Lower leg skin (tissue), 4 donors: ENCODE data around the gene S100A1. TPM values are rescaled to one million over a fixed set of nuclear protein-coding genes. Genes with fewer than 3 reads are reported as not detected.
"Not testable (repeated sequence)": the region's sequence is repeated elsewhere in the genome, so short reads cannot be mapped to it uniquely, and the experiment has no call there.

ENCODE experiments used
- DNase-seq, 2 donors: peaks; one replicate each; pipeline ENCODE4 v3.0.0-alpha.2; 2019; ENCODE audit warnings: low spot score in 2 of 2
- H3K4me3 ChIP-seq: fragments of 200-600 bp; sonication (generic); 2 replicates; pipeline ENCODE4 v1.5.1; 2017; ENCODE audit warnings: mild to moderate bottlenecking, low read depth; ENCODE audit not compliant: poor library complexity, severe bottlenecking
- CTCF ChIP-seq, 3 donors: fragments of 450-650 bp; IDR thresholded peaks; one replicate each; pipeline ENCODE4 v1.5.1; 2016; ENCODE audit warnings: antibody characterized with exemption in 3 of 3, mild to moderate bottlenecking in 3 of 3, moderate library complexity in 2 of 3
- POLR2A ChIP-seq, 2 donors: fragments of 450-650 bp; IDR thresholded peaks; one replicate each; pipeline ENCODE4 v1.6.1; 2016 to 2017; ENCODE audit warnings: antibody characterized with exemption in 2 of 2, mild to moderate bottlenecking in 1 of 2, moderate library complexity in 1 of 2
- WGBS, 2 donors: methylation state at CpG; one replicate each; pipeline ENCODE4 v1.1.5; 2018; 5-methylcytosine and 5-hydroxymethylcytosine counted together
- intact Hi-C: fragments of 100-400 bp; cut with DNase I; formaldehyde crosslinking; loops from one replicate; pipeline ENCODE4 v1.15.0; 2023; ENCODE audit warnings: low total_unique reads
- total RNA-seq, 4 donors: library from RNA; depleted of rRNA; stranded (reverse); fragments of >200 nt; gene quantifications; one replicate each; pipeline ENCODE4 v1.1.0, GENCODE V29; 2016

The S100A1 gene
- total RNA-seq, 4 donors from 2014 or later: 8.7 to 33.5 (median 23.8) TPM

GRCh38 chr1:153639280-153639679 lies 11.0 kb downstream of the S100A1 start:
- no peak for DNase-seq
- WGBS, 2 donors: 79 to 88% methylated on average over 3 of the region's 3 CpGs
- no peak overlapping the region for H3K4me3 ChIP-seq
- no peak for TF ChIP-seq CTCF (IDR thresholded peaks at IDR 0.05)
- no peak for TF ChIP-seq POLR2A (IDR thresholded peaks at IDR 0.05)
- intact Hi-C loops: no loop called here

- H3K4me3 ChIP-seq, DNase-seq, intact Hi-C loops: not testable (repeated sequence)
- whole genome bisulfite sequencing, 2 donors: 93 to 96% methylated on average over 5 of the region's 5 CpGs
Measured at GRCh38 chr1:153640213-153640612, 12.0 kb downstream of the S100A1 start.

GRCh38 chr1:153640861-153641260 lies 12.6 kb downstream of the S100A1 start:
- no peak overlapping the region for H3K4me3 ChIP-seq
- TF ChIP-seq CTCF (IDR thresholded peaks at IDR 0.05): no peak
- no peak for TF ChIP-seq POLR2A (IDR thresholded peaks at IDR 0.05)
- intact Hi-C loops: no loop called here
- no peak for DNase-seq
- 64 to 66% methylated on average over 6 of the region's 6 CpGs for WGBS, 2 donors

- WGBS, 2 donors: 83 to 85% methylated on average over 11 of the region's 11 CpGs
- intact Hi-C loops: no loop called here
Measured at GRCh38 chr1:153642161-153642560, 13.9 kb downstream of the S100A1 start.

GRCh38 chr1:153643100-153643499 lies 14.9 kb downstream of the S100A1 start:
- no peak for DNase-seq
- H3K4me3 ChIP-seq: no peak overlapping the region
- TF ChIP-seq CTCF (IDR thresholded peaks at IDR 0.05): no peak
- no peak for TF ChIP-seq POLR2A (IDR thresholded peaks at IDR 0.05)
- WGBS, 2 donors: 91 to 92% methylated on average over 11 of the region's 11 CpGs
- intact Hi-C loops: no loop called here

More at GRCh38 chr1:153642161-153642560, 13.9 kb downstream of the S100A1 start:
- TF ChIP-seq CTCF (IDR thresholded peaks at IDR 0.05) (no peak), POLR2A (IDR thresholded peaks at IDR 0.05) (no peak)
- H3K4me3 ChIP-seq: no peak overlapping the region
- no peak for DNase-seq

GRCh38 chr1:153643816-153644215 lies 15.6 kb downstream of the S100A1 start:
- H3K4me3 ChIP-seq: no peak overlapping the region
- TF ChIP-seq CTCF (IDR thresholded peaks at IDR 0.05): no peak
- no peak for TF ChIP-seq POLR2A (IDR thresholded peaks at IDR 0.05)
- intact Hi-C loops: no loop called here
- no peak for DNase-seq
